Nephron progenitor cell (in vitro differentiated cells): ENCODE data around the gene TMPRSS11D.

Experiments
- DNase-seq: peaks from one replicate; pipeline ENCODE4 v3.0.0; 2021
- H3K27ac Mint-ChIP-seq: 2 replicates; pipeline ENCODE4 v1.8.0; 2021; ENCODE audit warnings: mild to moderate bottlenecking, moderate library complexity, mixed read lengths
- H3K27me3 Mint-ChIP-seq: 2 replicates; pipeline ENCODE4 v1.8.0; 2021; ENCODE audit warnings: mild to moderate bottlenecking, low read depth, mixed read lengths; ENCODE audit not compliant: poor library complexity
- H3K36me3 Mint-ChIP-seq: 2 replicates; pipeline ENCODE4 v1.8.0; 2021; ENCODE audit warnings: low read depth, mixed read lengths
- H3K4me1 Mint-ChIP-seq: 2 replicates; pipeline ENCODE4 v1.8.0; 2021; ENCODE audit warnings: mixed read lengths
- H3K4me3 Mint-ChIP-seq: 2 replicates; pipeline ENCODE4 v1.8.0; 2021; ENCODE audit warnings: mild to moderate bottlenecking, moderate library complexity, mixed read lengths
- H3K9me3 Mint-ChIP-seq: 2 replicates; pipeline ENCODE4 v1.8.0; 2021; ENCODE audit warnings: mild to moderate bottlenecking, moderate library complexity, mixed read lengths
- TF ChIP-seq, protein P1 (sequence below): fragments of 200-600 bp; sonication (generic); IDR thresholded peaks from 2 replicates; pipeline ENCODE4 v1.5.0; 2021; ENCODE audit warnings: antibody characterized with exemption

TMPRSS11D gene

GRCh38 chr4:67885762-67886161, 2.0 kb upstream of the TMPRSS11D start:
- H3K36me3 Mint-ChIP-seq, result no peaks in the 10 kb centered on the region
- H3K4me1 Mint-ChIP-seq, result no peaks in the 10 kb centered on the region
- DNase-seq, result no peak
- TF ChIP-seq, protein P1, sequence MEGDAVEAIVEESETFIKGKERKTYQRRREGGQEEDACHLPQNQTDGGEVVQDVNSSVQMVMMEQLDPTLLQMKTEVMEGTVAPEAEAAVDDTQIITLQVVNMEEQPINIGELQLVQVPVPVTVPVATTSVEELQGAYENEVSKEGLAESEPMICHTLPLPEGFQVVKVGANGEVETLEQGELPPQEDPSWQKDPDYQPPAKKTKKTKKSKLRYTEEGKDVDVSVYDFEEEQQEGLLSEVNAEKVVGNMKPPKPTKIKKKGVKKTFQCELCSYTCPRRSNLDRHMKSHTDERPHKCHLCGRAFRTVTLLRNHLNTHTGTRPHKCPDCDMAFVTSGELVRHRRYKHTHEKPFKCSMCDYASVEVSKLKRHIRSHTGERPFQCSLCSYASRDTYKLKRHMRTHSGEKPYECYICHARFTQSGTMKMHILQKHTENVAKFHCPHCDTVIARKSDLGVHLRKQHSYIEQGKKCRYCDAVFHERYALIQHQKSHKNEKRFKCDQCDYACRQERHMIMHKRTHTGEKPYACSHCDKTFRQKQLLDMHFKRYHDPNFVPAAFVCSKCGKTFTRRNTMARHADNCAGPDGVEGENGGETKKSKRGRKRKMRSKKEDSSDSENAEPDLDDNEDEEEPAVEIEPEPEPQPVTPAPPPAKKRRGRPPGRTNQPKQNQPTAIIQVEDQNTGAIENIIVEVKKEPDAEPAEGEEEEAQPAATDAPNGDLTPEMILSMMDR, result no peak
- H3K4me3 Mint-ChIP-seq, result no peak overlapping the region
- H3K27ac Mint-ChIP-seq, result no peak overlapping the region
- no peaks in the 10 kb centered on the region for H3K9me3 Mint-ChIP-seq
- H3K27me3 Mint-ChIP-seq, result no peaks in the 10 kb centered on the region

- Mint-ChIP-seq H3K27me3 (no peaks in the 10 kb centered on the region), H3K4me3 (no peak overlapping the region), H3K36me3 (no peaks in the 10 kb centered on the region), H3K9me3 (no peaks in the 10 kb centered on the region), H3K4me1 (no peaks in the 10 kb centered on the region), H3K27ac (no peak overlapping the region)
- DNase-seq, result no peak
- TF ChIP-seq, protein P1, result no peak
These were observed 899 bp upstream of the TMPRSS11D start for GRCh38 chr4:67884701-67885100.

GRCh38 chr4:67883458-67883857, 344 bp downstream of the TMPRSS11D start:
- H3K27me3 Mint-ChIP-seq, result no peaks in the 10 kb centered on the region

GRCh38 chr4:67880866-67881610, 2.8 kb downstream of the TMPRSS11D start:
- H3K4me1 Mint-ChIP-seq, result no peaks in the 10 kb centered on the region
- no peak overlapping the region for H3K27ac Mint-ChIP-seq
- no peak overlapping the region for H3K4me3 Mint-ChIP-seq

More at GRCh38 chr4:67883458-67883857, 344 bp downstream of the TMPRSS11D start:
- Mint-ChIP-seq H3K4me3 (no peak overlapping the region), H3K36me3 (no peaks in the 10 kb centered on the region), H3K4me1 (no peaks in the 10 kb centered on the region), H3K9me3 (peaks cover 3% of the 10 kb centered on the region), H3K27ac (no peak overlapping the region)
- TF ChIP-seq, protein P1, result no peak
- DNase-seq, result no peak

DNA sequence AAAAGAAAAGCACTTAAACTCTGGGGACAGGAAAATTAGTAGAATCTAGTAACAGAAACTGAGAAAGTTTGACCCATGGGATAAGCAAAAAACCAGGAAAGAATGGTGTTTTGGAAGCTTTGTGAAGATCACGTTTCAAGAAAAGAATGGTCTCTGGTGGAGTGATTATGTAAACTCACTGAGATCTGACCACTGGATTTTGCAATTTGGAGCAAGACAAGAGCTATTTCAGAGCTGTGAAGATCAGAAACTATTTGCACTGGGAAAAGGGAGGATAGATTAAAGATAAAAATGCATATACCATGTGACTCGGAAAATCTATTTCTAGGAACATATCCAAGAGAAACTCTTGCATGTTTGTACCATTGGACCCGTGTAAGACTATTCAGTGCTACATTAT, 4.3 kb downstream of the TMPRSS11D start:
- Mint-ChIP-seq H3K36me3 (no peaks in the 10 kb centered on the region), H3K9me3 (peaks cover 3% of the 10 kb centered on the region), H3K27me3 (no peaks in the 10 kb centered on the region), H3K27ac (no peak overlapping the region), H3K4me1 (peaks cover 8% of the 10 kb centered on the region), H3K4me3 (no peak overlapping the region)
- TF ChIP-seq, protein P1, result no peak
- DNase-seq, result no peak

More at GRCh38 chr4:67880866-67881610, 2.8 kb downstream of the TMPRSS11D start:
- H3K36me3 Mint-ChIP-seq, result no peaks in the 10 kb centered on the region
- no peak for DNase-seq
- TF ChIP-seq, protein P1, result no peak
- H3K27me3 Mint-ChIP-seq, result no peaks in the 10 kb centered on the region
- peaks cover 3% of the 10 kb centered on the region for H3K9me3 Mint-ChIP-seq

- H3K36me3 Mint-ChIP-seq, result no peaks in the 10 kb centered on the region
- H3K27ac Mint-ChIP-seq, result no peak overlapping the region
- peaks cover 8% of the 10 kb centered on the region for H3K4me1 Mint-ChIP-seq
- TF ChIP-seq, protein P1, result no peak
- H3K4me3 Mint-ChIP-seq, result no peak overlapping the region
- H3K9me3 Mint-ChIP-seq, result peaks cover 3% of the 10 kb centered on the region
- DNase-seq, result no peak
- no peaks in the 10 kb centered on the region for H3K27me3 Mint-ChIP-seq
These were observed 6.7 kb downstream of the TMPRSS11D start for GRCh38 chr4:67877086-67877485.
